IPS DF 4.7 (cell line): Measurements from ENCODE around the gene CDC27.
"Not testable (repeated sequence)": the region's sequence is repeated elsewhere in the genome, so short reads cannot be mapped to it uniquely, and the experiment has no call there.

ENCODE experiments used
- DNase-seq: peaks from one replicate; pipeline ENCODE4 v3.0.0-alpha.2; 2013; ENCODE audit warnings: low spot score; ENCODE audit errors: extremely low read depth

CDC27 gene

DNA sequence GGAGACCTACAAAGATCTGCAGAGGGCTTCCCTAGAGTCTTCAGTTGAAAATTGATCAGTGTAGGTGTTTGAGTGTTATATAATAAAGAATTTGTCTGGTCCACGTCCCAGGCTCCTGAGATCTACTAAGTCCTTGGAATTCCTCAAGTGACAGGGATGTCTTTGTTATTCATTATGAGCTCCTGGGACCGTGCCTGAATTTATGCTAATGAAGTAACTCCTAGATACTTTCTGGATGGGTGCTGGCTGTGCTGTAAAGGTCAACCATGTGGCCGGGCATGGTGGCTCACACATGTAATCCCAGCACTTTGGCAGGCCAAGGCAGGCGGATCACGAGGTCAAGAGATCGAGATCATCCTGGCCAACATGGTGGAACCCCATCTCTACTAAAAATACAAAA, 43.7 kb downstream of the CDC27 start:
- DNase-seq, result no peak

- no peak for DNase-seq
Observed at GRCh38 chr17:47135235-47135634, 53.9 kb downstream of the CDC27 start.

GRCh38 chr17:47134354-47134753, 54.7 kb downstream of the CDC27 start:
- not testable (repeated sequence) for DNase-seq

DNA sequence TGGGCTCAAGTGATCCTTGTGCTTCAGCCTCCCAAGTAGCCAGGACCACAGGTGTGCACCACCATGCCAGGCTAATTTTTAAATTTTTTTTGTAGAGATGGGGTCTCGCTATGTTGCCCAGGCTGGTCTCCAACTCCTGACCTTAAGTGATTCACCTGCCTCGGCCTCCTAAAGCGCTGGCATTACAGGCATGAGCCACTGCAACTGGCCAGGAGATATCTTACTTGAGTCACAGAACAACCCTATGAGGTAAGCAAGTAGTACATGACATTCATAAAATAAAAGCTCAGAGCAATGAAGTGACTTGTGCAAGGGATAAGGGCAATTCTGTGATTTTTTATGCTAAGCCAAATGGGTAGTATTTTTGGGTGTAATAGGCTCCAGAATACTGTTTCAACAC, 57.3 kb downstream of the CDC27 start:
- no peak for DNase-seq

GRCh38 chr17:47126835-47127234, 62.3 kb downstream of the CDC27 start:
- not testable (repeated sequence) for DNase-seq

GRCh38 chr17:47123262-47123661, 65.8 kb downstream of the CDC27 start:
- not testable (repeated sequence) for DNase-seq

DNA sequence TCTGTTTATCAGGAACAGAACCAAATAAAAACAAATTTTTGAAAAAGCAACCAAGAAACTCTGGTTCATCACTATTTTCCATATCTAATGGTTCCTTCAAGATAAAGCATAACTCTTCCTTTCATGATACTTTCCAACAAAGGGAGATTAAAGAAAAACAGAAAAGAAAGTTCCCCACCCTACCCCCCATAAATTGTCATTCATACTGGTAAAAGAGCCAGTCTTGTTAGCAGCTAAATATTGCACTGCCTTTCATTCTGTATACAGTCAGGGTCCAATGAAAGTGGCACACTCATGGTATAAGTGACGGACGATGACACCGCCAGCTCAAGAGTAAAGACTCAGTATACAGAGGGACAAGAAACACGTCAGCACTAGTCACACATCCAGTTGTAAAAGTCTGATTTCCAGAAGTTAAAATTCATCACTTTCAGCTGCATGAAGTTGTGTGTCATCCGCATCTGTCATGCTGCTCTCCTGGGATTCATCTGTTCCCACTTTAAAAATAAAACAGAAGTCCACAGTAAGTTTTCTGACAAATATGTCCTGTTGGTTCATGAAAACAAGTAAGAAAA, 68.5 kb downstream of the CDC27 start:
- DNase-seq, result no peak

- DNase-seq, result no peak
Observed at GRCh38 chr17:47119746-47120520, 69.2 kb downstream of the CDC27 start.

GRCh38 chr17:47117386-47117785, 71.7 kb downstream of the CDC27 start:
- DNase-seq, result no peak

- DNase-seq, result no peak
Observed at GRCh38 chr17:47106130-47106529, 83.0 kb downstream of the CDC27 start.

DNA sequence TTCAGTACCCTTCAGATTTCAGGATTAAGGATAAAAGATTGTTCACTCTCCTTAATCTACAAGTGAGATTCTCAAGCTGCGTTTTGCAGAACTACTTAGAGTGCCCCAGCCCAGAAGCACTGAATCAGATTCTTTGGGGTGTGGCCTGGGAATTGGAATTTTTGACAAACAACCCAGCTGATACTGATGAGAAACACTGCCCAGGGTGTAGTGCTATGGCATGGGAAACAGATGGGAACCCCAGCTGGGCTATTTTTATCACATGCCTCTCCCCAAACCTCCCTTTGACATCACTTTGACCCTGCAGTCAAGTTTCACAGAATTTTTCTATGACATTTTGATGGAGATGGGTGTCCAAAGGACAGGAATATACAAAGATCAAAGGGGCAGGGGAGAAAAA, 83.8 kb downstream of the CDC27 start:
- not testable (repeated sequence) for DNase-seq

DNA sequence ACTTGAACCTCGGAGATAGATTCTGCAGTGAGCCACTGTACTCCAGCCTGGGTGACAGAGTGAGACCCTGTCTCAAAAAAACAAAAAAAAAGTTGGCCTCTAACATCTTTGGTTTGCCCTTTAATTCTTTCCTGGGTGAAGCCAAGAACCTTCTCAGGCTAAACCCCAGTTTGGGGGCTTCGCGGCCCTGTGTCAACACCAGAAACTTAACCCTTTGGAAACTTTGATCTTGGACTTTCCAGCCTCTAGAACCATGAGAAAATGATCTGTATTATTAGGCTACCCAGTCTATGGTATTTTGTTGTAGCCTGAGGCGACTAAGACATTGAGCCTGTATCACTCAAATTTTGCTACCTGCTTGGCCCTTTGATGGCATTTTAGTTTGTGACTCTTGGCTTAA, 86.2 kb downstream of the CDC27 start:
- no peak for DNase-seq

GRCh38 chr17:47099987-47100711, 88.9 kb downstream of the CDC27 start:
- DNase-seq, result peak; percentile 41

GRCh38 chr17:47099451-47099986, 89.6 kb downstream of the CDC27 start:
- DNase-seq, result no peak

- no peak for DNase-seq
Observed at GRCh38 chr17:47096343-47096742, 92.8 kb downstream of the CDC27 start.

DNA sequence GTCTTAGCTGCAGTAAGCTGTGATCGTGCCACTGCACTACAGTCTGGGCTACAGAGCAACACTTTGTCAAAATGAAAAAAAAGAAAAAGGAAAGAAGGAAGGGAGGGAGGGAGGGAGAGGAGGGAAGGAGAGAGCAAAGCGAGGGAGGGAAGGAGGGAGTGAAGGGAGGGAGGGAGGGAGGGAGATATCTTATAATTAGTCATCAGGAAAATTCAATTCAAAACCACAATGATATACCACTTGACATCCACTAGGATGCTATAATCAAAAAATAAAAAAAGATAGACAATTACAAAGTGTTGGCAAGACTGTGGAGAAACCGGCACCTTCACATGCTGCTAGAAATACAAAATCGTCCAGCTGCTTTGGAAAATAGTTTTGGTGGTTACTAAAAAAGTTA, 93.8 kb downstream of the CDC27 start:
- DNase-seq, result no peak

GRCh38 chr17:47087093-47087492, 102.0 kb downstream of the CDC27 start:
- DNase-seq, result no peak

GRCh38 chr17:47085736-47086135, 103.4 kb downstream of the CDC27 start:
- DNase-seq, result no peak

DNA sequence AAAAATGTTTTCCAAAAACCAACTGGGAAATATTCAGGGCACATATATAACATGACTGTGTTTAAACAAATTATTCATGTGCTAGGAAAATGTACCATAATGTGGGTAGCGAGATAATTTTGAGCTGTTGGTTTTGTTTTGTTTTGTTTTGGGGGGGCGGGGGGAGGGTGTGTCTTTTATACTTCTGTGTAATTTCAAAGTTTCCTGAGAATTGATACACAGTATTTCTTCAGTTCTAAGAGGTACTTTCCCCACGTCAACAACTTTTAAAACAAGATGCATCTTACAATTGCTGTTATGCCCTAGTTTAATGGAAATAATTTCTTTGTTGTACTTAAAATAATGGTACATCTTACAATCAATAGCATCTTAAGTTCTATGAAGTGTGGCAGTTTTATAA, 110.3 kb downstream of the CDC27 start:
- no peak for DNase-seq

- no peak for DNase-seq
Observed at GRCh38 chr17:47077576-47077975, 111.5 kb downstream of the CDC27 start.

GRCh38 chr17:47076171-47076570, 112.9 kb downstream of the CDC27 start:
- no peak for DNase-seq

GRCh38 chr17:47074361-47074760, 114.7 kb downstream of the CDC27 start:
- not testable (repeated sequence) for DNase-seq
